ENCODE data around the gene MARCHF3.

DNA sequence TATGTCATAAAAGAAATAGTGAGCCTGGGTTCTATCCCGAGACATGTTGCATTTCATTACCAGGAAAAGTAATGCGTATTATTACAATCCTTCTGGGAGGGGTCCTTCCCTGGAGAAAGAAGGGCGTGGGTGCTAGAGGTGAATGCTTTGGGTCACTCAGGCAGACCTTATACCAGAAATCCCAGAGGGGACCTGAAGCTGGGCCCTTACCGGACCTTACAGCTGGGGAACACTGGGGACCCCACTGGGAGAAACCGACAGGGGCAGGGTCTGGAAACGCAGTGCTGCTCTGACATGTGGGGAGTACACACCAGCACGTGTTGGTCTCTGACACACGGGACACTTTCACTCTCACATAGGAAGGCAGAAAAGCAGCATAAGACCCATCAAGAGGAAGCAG is 182.1 kb downstream of the MARCHF3 start:
- TF ChIP-seq EZH2 (IDR thresholded peaks at IDR 0.05; ENCODE audit: insufficient read depth, low read length), result no peak
- TF ChIP-seq, protein P1, sequence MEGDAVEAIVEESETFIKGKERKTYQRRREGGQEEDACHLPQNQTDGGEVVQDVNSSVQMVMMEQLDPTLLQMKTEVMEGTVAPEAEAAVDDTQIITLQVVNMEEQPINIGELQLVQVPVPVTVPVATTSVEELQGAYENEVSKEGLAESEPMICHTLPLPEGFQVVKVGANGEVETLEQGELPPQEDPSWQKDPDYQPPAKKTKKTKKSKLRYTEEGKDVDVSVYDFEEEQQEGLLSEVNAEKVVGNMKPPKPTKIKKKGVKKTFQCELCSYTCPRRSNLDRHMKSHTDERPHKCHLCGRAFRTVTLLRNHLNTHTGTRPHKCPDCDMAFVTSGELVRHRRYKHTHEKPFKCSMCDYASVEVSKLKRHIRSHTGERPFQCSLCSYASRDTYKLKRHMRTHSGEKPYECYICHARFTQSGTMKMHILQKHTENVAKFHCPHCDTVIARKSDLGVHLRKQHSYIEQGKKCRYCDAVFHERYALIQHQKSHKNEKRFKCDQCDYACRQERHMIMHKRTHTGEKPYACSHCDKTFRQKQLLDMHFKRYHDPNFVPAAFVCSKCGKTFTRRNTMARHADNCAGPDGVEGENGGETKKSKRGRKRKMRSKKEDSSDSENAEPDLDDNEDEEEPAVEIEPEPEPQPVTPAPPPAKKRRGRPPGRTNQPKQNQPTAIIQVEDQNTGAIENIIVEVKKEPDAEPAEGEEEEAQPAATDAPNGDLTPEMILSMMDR (IDR thresholded peaks at IDR 0.05; ENCODE audit: insufficient read depth, low read depth, low read length), result no peak
